RPMI7951 (cell line): ENCODE data around the gene ST6GAL1. TPM values are rescaled to one million over a fixed set of nuclear protein-coding genes. Genes with fewer than 3 reads are reported as not detected.
"Not testable (repeated sequence)": the region's sequence is repeated elsewhere in the genome, so short reads cannot be mapped to it uniquely, and the experiment has no call there.

Experiments used
- DNase-seq: peaks from one replicate; pipeline ENCODE4 v3.0.0-alpha.2; 2012; ENCODE audit warnings: low read depth
- total RNA-seq: library from RNA; depleted of rRNA; stranded (reverse); fragments of >200 nt; shearing (Covaris generic); gene quantifications from 2 replicates; pipeline ENCODE4 v1.2.3, GENCODE V29; 2014; rRNA removed

ST6GAL1 gene, protein sequence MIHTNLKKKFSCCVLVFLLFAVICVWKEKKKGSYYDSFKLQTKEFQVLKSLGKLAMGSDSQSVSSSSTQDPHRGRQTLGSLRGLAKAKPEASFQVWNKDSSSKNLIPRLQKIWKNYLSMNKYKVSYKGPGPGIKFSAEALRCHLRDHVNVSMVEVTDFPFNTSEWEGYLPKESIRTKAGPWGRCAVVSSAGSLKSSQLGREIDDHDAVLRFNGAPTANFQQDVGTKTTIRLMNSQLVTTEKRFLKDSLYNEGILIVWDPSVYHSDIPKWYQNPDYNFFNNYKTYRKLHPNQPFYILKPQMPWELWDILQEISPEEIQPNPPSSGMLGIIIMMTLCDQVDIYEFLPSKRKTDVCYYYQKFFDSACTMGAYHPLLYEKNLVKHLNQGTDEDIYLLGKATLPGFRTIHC
- total RNA-seq, result 2.0 and 4.2 TPM in 2 replicates

DNA sequence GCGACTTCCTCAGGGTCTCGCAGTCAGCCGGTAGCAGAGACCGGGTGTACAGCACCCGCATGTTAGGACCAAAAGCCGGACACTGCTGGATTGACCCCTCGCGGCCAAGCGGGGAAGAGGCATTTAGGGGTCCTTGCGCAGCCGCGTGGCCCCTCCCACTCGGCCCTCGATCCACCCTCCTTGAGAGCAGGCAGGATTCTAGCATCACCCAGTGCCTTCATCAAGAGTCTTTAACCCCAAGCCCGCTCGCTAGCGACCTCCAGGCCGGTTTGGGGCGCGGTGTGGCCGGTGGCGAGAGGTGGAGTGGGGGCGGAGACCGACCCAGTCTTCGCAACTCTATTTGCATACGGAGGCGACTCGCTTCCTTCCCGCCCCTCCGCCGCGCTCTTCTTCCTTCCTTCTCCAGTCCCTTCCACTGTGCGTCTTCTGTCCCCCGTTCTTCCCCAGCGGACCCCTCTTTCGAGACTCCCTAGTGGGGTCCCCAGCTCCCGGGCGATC, at the start of gene ST6GAL1:
TSS of gene ST6GAL1 (plus strand) at position 384 of the 498 bp plus-strand sequence. CDS start 112,178 bp downstream, outside the sequence.
- DNase-seq, result peak; percentile 13

DNA sequence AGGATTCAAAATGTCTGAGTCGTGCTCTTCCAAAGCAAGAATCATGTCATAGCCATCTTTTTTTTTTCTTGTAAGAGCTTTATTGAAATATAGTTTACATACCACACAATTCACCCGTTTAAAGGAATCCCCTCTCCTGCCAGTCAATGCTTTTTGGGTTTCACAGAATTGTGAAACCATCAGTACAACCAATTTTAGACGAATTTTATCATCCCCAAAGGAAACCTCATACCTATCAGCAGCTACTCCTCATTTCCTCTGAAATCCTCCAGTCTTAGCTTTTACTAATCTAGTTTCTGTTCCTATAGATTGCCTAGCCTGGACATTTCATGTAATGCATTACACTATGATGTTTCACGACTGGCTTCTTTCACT, 48.2 kb upstream of the ST6GAL1 start:
- DNase-seq, result no peak

DNA sequence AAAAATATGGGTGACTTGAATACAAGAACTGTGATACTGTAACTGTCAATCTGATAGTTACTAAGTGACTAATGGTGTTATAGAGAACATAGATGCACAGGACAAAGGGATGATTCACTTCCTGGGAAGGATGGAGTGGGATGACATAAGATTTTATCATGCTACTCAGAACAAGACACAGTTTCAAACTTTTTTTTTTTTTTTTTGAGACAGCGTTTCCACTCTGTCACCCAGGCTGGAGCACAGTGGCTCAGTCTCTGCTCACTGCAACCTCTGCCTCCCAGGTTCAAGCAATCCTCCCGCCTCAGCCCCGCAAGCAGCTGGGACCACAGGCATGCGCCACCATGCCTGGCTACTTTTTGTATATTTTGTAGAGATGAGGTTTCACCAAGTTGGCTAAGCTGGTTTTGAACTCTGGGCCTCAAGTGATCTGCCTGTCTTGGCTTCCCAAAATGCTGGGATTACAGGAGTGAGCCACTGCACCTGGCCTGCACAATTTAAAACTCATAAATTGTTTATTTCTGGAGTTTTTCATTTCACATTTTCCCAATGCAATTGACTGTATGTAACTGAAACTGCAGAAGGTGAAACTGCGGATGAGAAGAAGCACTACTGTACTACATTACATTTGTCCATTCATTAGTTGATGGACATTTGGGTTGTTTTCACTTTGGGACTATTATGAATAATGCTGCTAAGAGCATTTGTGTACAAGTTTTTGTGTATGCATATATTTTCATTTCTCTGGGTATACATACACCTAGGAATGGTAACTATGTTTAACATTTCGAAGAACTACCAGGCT, 47.2 kb upstream of the ST6GAL1 start:
- peak; percentile 87 for DNase-seq

DNA sequence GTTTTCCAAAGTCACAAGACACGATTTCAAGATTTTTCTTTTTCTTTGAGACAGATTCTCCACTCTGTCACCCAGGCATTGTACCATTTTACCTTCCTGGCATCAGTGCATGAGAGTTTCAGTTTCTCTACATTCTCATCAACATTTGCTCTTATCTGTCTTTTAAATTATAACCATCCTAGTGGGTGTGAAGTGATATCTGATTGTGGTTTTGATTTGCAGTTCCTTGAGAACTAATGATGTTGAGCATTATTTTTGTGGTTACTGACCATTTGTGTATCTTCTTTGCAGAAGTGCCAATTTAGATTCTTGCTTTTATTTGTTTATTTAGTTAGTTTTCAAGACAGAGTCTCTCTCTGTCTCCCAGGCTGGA, 46.7 kb upstream of the ST6GAL1 start:
- DNase-seq, result no peak

DNA sequence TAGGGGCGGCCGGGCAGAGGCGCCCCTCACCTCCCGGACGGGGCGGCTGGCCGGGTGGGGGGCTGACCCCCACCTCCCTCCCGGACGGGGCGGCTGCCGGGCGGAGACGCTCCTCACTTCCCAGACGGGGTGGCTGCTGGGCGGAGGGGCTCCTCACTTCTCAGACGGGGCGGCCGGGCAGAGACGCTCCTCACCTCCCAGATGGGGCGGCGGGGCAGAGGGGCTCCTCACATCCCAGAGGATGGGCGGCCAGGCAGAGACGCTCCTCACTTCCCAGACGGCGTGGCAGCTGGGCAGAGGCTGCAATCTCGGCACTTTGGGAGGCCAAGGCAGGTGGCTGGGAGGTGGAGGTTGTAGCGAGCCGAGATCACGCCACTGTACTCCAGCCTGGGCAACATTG, 45.5 kb upstream of the ST6GAL1 start:
- DNase-seq, result not testable (repeated sequence)

DNA sequence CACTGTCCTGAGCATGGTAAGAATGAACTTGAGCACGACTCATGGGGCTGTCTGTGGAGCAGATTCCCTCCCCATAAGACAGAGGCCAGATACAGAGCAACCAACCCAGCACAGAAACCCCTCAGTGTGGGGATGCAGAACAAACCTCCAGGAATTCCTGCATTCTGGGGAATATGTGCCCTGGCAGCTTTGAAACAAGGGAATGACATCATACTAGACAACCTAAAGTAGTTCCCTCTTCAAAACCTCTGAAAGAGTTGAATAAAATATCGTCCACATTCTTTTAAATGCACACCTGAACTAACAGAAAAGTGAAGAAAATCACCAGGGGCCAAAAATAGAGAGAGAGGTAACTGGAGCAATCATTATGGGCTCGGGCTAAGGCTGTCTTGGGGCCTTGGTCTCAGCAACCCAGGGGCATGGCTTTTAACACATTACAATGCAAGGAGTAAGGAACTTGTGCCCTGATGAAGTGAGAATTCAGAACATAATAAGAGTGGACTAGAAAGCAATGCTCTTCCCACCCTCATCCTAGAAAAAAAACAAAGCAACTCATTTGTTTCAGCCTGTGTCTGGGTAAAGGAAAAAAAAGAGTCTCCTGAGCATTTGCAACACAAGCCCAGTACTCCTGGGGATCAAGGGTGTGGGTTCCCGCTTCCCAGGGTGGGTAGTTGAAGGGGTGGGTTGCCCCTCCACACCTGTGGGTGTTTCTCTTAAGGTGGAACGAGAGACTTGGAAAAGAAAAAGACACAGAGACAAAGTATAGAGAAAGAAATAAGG, 43.9 kb upstream of the ST6GAL1 start:
- no peak for DNase-seq

- DNase-seq, result not testable (repeated sequence)
Observed at GRCh38 chr3:186887507-186887938, 42.8 kb upstream of the ST6GAL1 start.

GRCh38 chr3:186888569-186888968, 41.8 kb upstream of the ST6GAL1 start:
- no peak for DNase-seq

DNA sequence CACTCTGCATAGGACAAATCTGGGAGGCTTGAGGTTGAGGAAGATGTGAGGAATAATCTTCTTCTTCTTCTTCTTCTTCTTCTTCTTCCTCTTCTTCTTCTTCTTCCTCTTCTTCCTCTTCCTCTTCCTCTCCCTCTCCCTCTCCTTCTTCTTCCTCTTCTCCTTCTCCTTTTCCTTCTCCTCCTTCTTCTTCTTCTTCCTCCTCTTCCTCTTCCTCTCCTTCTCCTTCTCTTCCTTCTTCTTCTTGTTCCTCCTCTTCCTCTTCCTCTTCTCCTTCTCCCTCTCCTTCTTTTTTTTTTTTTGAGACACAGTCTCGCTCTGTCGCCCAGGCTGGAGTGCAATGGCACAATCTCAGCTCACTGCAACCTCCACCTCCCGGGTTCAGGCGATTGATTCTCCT, 40.6 kb upstream of the ST6GAL1 start:
- not testable (repeated sequence) for DNase-seq

- no peak for DNase-seq
Observed at GRCh38 chr3:186890911-186891310, 39.4 kb upstream of the ST6GAL1 start.

- DNase-seq, result not testable (repeated sequence)
Observed at GRCh38 chr3:186893071-186893470, 37.3 kb upstream of the ST6GAL1 start.

GRCh38 chr3:186895406-186895805, 34.9 kb upstream of the ST6GAL1 start:
- DNase-seq, result no peak

DNA sequence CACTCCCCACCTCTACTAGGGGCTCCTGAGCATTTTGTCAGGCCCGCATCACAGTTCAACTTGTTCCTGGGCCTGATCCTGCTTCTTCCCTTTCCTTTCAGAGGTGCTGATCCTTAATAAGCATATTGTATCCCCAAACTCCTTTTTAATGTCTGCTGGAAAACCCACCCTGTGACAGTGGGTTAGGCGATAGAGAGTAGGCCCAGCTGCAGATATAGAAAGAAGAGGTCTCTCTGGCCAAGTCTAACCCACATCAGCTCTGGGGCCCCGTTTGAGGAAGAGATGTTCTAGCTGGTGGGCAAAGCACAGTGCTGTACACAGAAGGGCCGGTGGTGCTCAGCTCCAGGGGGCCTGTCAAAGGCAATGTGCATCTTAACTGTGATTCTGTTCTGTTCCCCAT, 34.3 kb upstream of the ST6GAL1 start:
- DNase-seq, result no peak

GRCh38 chr3:186896875-186897274, 33.5 kb upstream of the ST6GAL1 start:
- DNase-seq, result no peak

DNA sequence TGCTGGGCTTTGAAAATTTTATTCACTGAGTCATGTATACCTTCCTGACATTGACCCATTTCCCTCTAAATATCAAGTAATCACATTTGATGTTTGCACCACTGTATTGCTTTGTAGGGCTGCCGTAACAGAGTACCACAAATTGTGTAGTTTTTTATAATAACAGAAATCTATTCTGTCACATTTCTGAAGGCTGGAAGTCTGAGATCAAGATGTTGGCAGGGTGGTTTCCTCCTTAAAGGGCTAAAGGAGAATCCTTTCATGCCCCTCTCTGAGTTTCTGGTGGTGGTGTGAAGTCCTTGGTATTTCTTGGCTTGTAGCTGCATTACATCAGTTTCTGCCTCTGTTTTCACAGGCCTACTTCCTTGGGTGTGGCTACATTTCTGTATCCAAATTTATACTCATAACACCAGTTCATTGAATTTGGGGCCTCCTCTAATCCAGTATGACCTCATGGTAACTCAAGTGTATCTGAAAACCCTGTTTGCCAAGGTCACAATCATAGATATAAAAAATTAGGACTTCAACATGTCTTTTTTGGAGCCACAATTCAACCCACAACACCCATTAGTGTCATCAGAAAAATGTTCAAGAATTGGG, 29.1 kb upstream of the ST6GAL1 start:
- DNase-seq, result no peak

DNA sequence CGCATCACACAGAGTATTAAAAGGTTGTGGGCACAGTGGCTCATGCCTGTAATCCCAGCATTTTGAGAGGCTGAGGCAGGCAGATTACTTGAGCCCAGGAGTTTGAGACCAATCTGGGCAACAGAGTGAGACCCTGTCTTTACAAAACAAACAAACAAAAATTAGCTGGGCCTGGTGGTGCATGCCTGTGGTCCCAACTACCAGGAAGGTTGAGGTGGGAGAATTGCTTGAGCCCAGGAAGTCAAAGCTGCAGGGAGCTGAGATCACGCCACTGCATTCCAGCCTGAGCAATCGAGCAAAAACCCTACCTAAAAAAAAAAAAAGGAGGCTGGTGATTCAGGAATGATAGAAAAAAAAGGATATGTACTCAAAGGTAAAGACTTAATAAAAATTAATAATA, 28.2 kb upstream of the ST6GAL1 start:
- DNase-seq, result no peak

DNA sequence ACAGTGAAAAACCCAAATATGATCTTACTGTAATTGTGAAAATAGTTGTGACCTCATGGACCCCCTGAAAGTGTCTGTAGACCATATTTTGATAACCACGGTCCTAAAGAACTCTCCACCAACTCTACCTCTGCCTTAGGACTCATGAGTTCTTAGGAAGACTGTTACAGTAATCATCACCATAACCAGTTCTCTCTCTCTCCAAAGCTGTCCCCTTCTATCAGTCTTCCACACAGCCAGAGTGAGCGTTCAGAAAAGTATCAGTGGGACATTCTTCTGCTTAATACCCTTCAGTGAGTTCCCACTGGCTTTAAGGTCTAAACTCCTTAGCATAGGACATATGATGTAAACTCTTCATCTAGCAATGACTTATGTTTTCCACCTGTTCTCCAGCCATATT, 27.6 kb upstream of the ST6GAL1 start:
- DNase-seq, result no peak

GRCh38 chr3:186903676-186904075, 26.6 kb upstream of the ST6GAL1 start:
- DNase-seq, result not testable (repeated sequence)

DNA sequence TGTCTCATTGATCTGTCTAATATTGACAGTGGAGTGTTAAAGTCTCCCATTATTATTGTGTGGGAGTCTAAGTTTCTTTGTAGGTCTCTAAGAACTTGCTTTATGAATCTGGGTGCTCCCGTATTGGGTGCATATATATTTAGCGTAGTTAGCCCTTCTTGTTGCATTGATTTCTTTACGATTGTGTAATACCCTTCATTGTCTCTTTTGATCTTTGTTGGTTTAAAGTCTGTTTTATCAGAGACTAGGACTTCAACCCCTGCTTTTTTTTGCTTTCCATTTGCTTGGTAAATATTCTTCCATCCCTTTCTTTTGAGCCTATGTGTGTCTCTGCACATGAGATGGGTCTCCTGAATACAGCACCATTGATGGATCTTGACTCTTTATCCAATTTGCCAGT, 23.3 kb upstream of the ST6GAL1 start:
- not testable (repeated sequence) for DNase-seq

- no peak for DNase-seq
Observed at GRCh38 chr3:186909078-186909853, 21.1 kb upstream of the ST6GAL1 start.
